Measurements from ENCODE around the gene RGS3. TPM values are rescaled to one million over a fixed set of nuclear protein-coding genes. Genes with fewer than 3 reads are reported as not detected.
A peak's percentile ranks its signal among the peaks of the same experiment; 100 is the strongest.

The RGS3 gene
- total RNA-seq, 1 donor: 34.7 TPM

GRCh38 chr9:113597390-113598241 lies 134.1 kb downstream of the RGS3 start:
- no peak for DNase-seq (ENCODE audit: low read depth in 2 of 3, low spot score in 2 of 3)

GRCh38 chr9:113598451-113598850 lies 134.9 kb downstream of the RGS3 start:
- no peak for DNase-seq (ENCODE audit: low read depth in 2 of 3, low spot score in 2 of 3)

- DNase-seq (ENCODE audit: low read depth in 2 of 3, low spot score in 2 of 3): no peak
These were observed 135.4 kb downstream of the RGS3 start for GRCh38 chr9:113598883-113599282.

GRCh38 chr9:113599646-113600022 lies 136.1 kb downstream of the RGS3 start:
- DNase-seq (ENCODE audit: low read depth in 2 of 3, low spot score in 2 of 3): no peak

- DNase-seq (ENCODE audit: low read depth in 2 of 3, low spot score in 2 of 3): no peak
These were observed 136.7 kb downstream of the RGS3 start for GRCh38 chr9:113600023-113600823.

GRCh38 chr9:113600871-113601614 lies 137.5 kb downstream of the RGS3 start:
- DNase-seq (ENCODE audit: low read depth in 2 of 3, low spot score in 2 of 3): no peak

GRCh38 chr9:113601656-113602055 lies 138.1 kb downstream of the RGS3 start:
- DNase-seq (ENCODE audit: low read depth in 2 of 3, low spot score in 2 of 3): no peak

- peak in 2 of 3 donors; percentile 63 to 77 for DNase-seq (ENCODE audit: low read depth in 2 of 3, low spot score in 2 of 3)
These were observed 138.9 kb downstream of the RGS3 start for GRCh38 chr9:113602126-113603047.

- DNase-seq (ENCODE audit: low read depth in 2 of 3, low spot score in 2 of 3): no peak
These were observed 139.5 kb downstream of the RGS3 start for GRCh38 chr9:113603048-113603375.

- no peak for DNase-seq (ENCODE audit: low read depth in 2 of 3, low spot score in 2 of 3)
These were observed 140.2 kb downstream of the RGS3 start for GRCh38 chr9:113603773-113604172.

- no peak for DNase-seq (ENCODE audit: low read depth in 2 of 3, low spot score in 2 of 3)
These were observed 140.9 kb downstream of the RGS3 start for GRCh38 chr9:113604393-113604792.

GRCh38 chr9:113606510-113606909 lies 143.0 kb downstream of the RGS3 start:
- no peak for DNase-seq (ENCODE audit: low read depth in 2 of 3, low spot score in 2 of 3)

GRCh38 chr9:113608082-113608685 lies 144.7 kb downstream of the RGS3 start:
- no peak for DNase-seq (ENCODE audit: low read depth in 2 of 3, low spot score in 2 of 3)

- DNase-seq (ENCODE audit: low read depth in 2 of 3, low spot score in 2 of 3): no peak
These were observed 146.2 kb downstream of the RGS3 start for GRCh38 chr9:113609562-113610318.

GRCh38 chr9:113611461-113612215 lies 148.1 kb downstream of the RGS3 start:
- no peak for DNase-seq (ENCODE audit: low read depth in 2 of 3, low spot score in 2 of 3)

- DNase-seq (ENCODE audit: low read depth in 2 of 3, low spot score in 2 of 3): no peak
These were observed 148.8 kb downstream of the RGS3 start for GRCh38 chr9:113612216-113612747.

- no peak for DNase-seq (ENCODE audit: low read depth in 2 of 3, low spot score in 2 of 3)
These were observed 149.3 kb downstream of the RGS3 start for GRCh38 chr9:113612828-113613227.

GRCh38 chr9:113613815-113614413 lies 150.4 kb downstream of the RGS3 start:
- DNase-seq (ENCODE audit: low read depth in 2 of 3, low spot score in 2 of 3): no peak

Measured in hematopoietic multipotent progenitor cell (in vitro differentiated cells).